ENCODE data around the gene MARCHF10.

The MARCHF10 gene

DNA sequence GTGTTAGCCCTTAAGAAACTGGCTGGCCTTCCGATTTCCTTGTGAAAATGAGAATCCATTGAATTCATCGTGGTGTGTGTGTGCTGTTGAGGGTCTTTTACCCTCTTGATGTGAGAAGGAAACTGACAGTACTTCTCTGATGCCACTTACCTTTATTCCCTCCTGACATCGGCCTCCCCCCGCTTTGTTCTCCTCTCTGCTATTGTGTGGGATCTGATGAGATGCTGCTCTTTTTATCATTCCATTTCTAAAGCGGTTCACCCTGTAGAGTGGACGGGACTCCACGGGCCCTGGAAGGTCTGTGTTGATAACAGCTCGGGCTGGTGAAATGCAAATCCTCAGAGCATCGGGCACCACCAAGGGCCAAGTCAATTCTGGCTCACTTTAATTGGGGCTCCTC lies 69.8 kb downstream of the MARCHF10 start:
- Histone ChIP-seq H3K9me3 (ENCODE audit: control insufficient read depth, low read length) (no peaks in the 10 kb centered on the region), H3K9ac (ENCODE audit: low read length) (no peak overlapping the region), H3K4me1 (ENCODE audit: control insufficient read depth, insufficient read depth, low read length) (no peaks in the 10 kb centered on the region), H3K4me3 (ENCODE audit: low read length) (no peak overlapping the region), H3K36me3 (ENCODE audit: control insufficient read depth, insufficient read depth, low read length) (no peaks in the 10 kb centered on the region), H3K27me3 (ENCODE audit: control insufficient read depth, insufficient read depth, low read length) (no peaks in the 10 kb centered on the region)

DNA sequence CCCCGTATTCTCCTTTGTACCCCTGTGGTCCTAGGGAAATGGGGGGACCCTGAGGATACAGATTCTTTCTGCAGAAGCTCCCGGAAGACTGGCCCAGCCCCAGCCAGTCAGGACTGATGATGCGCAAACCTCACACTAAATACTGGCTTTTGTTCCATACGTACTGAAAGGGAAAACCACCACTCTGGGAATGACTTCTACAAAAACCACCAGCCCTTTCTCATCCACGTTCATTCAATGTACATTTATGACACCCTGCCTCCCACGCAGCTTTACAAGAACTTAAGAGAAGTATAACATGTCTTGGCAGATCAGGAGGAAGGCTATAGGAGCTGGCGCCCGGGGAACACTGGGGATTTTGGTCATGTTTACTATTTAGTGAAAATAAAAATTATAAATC lies 70.6 kb downstream of the MARCHF10 start:
- Histone ChIP-seq H3K4me1 (ENCODE audit: control insufficient read depth, insufficient read depth, low read length) (no peaks in the 10 kb centered on the region), H3K9me3 (ENCODE audit: control insufficient read depth, low read length) (no peaks in the 10 kb centered on the region), H3K9ac (ENCODE audit: low read length) (no peak overlapping the region), H3K36me3 (ENCODE audit: control insufficient read depth, insufficient read depth, low read length) (no peaks in the 10 kb centered on the region), H3K4me3 (ENCODE audit: low read length) (no peak overlapping the region), H3K27me3 (ENCODE audit: control insufficient read depth, insufficient read depth, low read length) (no peaks in the 10 kb centered on the region)

DNA sequence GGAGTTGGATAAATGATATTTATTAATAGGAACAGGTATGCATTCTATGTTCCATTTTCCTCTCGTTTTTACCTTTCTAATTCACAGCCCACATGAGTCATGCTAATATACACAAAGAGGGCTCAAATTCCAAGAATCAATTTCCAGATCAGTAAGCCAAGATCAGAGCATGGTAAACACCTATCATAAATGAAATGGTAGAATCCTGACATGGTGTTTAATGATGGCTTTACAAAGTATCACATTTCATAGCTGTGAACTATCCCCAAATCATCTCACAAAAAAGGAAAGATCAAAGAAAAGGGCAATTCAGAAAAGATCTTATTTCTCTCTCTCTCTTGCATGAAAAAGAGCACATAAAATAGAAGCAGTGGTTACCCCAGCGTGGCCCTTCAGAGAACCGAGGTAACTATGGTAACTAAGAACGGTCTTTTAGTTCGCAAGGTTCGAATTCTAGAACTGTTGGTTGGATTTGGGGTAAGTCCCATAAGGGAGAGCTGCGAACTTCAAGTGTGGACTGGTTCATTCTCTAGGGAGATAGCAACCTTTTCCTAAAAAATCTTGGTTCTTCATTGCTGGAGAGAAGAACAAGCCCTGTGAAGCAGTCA lies 73.0 kb downstream of the MARCHF10 start:
- H3K4me3 ChIP-seq (ENCODE audit: low read length): no peak overlapping the region
- H3K9ac ChIP-seq (ENCODE audit: low read length): no peak overlapping the region
- no peaks in the 10 kb centered on the region for H3K36me3 ChIP-seq (ENCODE audit: control insufficient read depth, insufficient read depth, low read length)
- H3K4me1 ChIP-seq (ENCODE audit: control insufficient read depth, insufficient read depth, low read length): no peaks in the 10 kb centered on the region
- H3K27me3 ChIP-seq (ENCODE audit: control insufficient read depth, insufficient read depth, low read length): no peaks in the 10 kb centered on the region
- H3K9me3 ChIP-seq (ENCODE audit: control insufficient read depth, low read length): no peaks in the 10 kb centered on the region

DNA sequence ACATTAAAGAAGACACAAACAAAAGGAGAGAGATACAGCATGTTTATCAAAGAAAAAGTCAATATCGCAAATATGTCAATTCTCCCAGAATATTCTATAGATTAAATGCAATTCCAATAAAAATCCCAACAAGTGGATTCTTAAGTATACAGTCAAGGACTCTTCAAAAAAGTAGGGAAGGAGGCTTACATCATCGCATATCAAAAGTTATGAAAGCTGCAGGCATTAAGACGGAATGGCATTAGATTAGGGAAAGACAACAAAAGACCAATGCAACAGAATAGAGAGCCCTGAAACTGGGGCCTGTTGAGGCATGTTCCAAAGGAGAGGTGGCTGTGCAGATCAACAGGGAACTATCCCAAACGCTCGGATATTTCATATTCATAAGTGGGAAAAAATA lies 76.0 kb downstream of the MARCHF10 start:
- Histone ChIP-seq H3K4me1 (ENCODE audit: control insufficient read depth, insufficient read depth, low read length) (no peaks in the 10 kb centered on the region), H3K9me3 (ENCODE audit: control insufficient read depth, low read length) (no peaks in the 10 kb centered on the region), H3K36me3 (ENCODE audit: control insufficient read depth, insufficient read depth, low read length) (no peaks in the 10 kb centered on the region), H3K9ac (ENCODE audit: low read length) (no peak overlapping the region), H3K4me3 (ENCODE audit: low read length) (no peak overlapping the region), H3K27me3 (ENCODE audit: control insufficient read depth, insufficient read depth, low read length) (no peaks in the 10 kb centered on the region)

DNA sequence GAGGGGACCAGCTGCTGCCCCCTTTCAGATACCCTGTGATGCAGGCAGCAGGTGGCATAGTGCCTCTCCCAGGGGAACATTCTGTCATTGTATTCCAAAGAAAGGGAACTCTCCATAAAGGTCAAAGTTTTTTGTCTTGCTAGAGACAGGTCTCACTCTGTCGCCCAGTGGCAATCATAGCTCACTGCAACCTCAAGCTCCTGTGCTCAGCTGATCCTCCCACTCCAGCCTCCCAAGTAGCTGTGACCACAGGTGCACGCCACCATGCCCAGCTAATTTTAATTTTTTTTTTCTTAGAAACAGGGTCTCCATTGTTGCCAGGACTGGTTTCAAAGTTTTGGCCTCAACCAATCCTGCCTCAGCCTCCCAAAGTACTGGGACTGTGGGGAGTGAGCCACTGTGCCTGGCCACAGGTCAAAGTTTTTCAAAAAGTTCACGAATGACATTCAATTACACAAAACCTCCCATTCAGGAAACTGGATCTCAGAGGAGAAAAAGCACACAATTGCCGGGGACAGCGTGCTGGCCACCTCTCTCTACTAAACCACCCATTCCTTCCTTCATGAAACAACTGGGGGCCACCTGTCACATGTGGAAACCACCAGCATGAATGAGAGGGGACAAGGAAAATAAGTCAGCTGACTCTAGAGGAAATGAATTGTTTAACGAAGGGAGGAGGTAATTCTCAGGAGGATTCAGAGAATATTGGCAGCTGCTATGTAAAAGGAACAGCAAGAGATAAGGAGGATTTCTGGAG lies 80.0 kb downstream of the MARCHF10 start:
- Histone ChIP-seq H3K4me1 (ENCODE audit: control insufficient read depth, insufficient read depth, low read length) (peaks cover 4% of the 10 kb centered on the region), H3K4me3 (ENCODE audit: low read length) (no peak overlapping the region), H3K9me3 (ENCODE audit: control insufficient read depth, low read length) (no peaks in the 10 kb centered on the region), H3K36me3 (ENCODE audit: control insufficient read depth, insufficient read depth, low read length) (no peaks in the 10 kb centered on the region), H3K9ac (ENCODE audit: low read length) (no peak overlapping the region), H3K27me3 (ENCODE audit: control insufficient read depth, insufficient read depth, low read length) (no peaks in the 10 kb centered on the region)

DNA sequence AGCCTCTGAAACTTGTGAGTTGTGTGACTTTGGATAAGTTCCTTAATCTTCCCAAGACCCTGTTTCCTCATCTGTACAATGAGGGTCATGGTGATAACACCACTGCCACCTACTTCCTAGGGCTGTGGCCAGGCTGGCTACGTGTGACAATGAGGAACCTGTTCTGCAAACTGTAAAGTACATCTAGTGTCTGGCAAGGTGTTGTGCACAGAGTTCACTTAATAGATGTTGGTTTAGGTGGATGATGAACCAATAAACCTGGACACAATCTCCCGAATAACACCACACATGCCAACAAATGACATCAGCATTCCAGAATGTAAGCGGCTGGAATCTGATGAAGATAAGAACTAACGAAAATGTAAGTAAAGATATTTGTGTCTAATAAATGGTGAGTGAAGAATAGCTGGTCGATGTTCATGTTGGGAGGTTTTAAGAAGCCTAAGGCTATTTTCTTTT lies 82.3 kb downstream of the MARCHF10 start:
- Histone ChIP-seq H3K4me3 (ENCODE audit: low read length) (no peak overlapping the region), H3K9me3 (ENCODE audit: control insufficient read depth, low read length) (no peaks in the 10 kb centered on the region), H3K9ac (ENCODE audit: low read length) (no peak overlapping the region), H3K4me1 (ENCODE audit: control insufficient read depth, insufficient read depth, low read length) (peaks cover 4% of the 10 kb centered on the region), H3K27me3 (ENCODE audit: control insufficient read depth, insufficient read depth, low read length) (no peaks in the 10 kb centered on the region), H3K36me3 (ENCODE audit: control insufficient read depth, insufficient read depth, low read length) (no peaks in the 10 kb centered on the region)

DNA sequence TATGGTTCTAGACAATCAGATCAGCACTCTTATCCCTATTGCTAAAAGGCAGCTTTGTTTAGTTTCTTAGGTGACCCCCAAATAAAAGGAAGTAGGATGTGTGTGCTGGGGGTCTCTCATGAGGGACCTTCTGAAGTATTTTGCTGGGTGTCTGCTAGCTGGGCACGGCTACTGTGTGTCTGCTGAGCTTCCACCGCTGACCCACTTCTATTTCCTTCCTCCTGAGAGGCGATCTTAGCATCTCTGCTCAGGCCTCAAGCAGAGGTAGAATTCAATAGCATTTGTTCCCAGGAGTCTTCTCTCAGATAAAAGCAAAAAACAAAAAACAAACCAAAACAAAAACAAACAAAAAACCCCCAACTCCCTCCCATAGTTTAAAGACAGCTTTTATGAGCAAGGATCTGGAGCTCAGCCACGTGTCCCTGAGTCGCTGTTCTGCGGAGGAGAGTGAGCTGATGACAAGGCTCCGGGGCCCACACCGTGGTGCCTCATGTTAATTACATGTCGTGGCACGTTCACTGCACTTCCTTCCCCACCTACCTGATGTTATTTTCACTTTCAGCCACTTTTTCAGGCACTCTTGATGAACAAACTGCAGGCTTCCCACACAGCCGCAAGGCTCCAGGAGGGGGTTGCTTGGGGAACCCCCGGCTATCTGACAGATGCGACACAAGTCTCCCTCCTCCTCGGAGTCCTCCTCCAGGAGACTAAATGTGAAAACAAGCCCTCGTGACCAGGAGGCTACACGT lies 83.5 kb downstream of the MARCHF10 start:
- H3K9me3 ChIP-seq (ENCODE audit: control insufficient read depth, low read length): no peaks in the 10 kb centered on the region
- no peaks in the 10 kb centered on the region for H3K36me3 ChIP-seq (ENCODE audit: control insufficient read depth, insufficient read depth, low read length)
- peaks cover 4% of the 10 kb centered on the region for H3K4me1 ChIP-seq (ENCODE audit: control insufficient read depth, insufficient read depth, low read length)
- no peaks in the 10 kb centered on the region for H3K27me3 ChIP-seq (ENCODE audit: control insufficient read depth, insufficient read depth, low read length)
- H3K4me3 ChIP-seq (ENCODE audit: low read length): no peak overlapping the region
- no peak overlapping the region for H3K9ac ChIP-seq (ENCODE audit: low read length)

DNA sequence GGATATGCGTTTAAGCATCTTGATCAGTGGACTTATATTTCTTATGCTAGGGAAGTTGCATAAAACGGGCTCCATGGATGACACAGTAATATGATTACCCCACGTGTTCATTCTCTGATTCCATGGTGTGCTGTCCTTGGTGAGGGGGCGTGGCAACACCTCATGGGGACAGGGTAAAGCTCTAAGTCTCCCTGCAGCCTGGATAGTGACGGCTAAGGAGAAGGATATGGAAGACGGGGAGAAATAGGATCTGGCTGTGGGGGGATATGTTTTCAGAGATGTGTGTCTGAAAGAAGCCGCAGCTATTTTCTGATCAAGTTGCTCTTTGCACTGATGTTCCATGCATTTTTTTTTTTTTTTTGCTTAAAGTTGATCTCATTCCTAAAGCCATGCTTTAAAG lies 84.3 kb downstream of the MARCHF10 start:
- Histone ChIP-seq H3K4me3 (ENCODE audit: low read length) (no peak overlapping the region), H3K27me3 (ENCODE audit: control insufficient read depth, insufficient read depth, low read length) (no peaks in the 10 kb centered on the region), H3K36me3 (ENCODE audit: control insufficient read depth, insufficient read depth, low read length) (no peaks in the 10 kb centered on the region), H3K4me1 (ENCODE audit: control insufficient read depth, insufficient read depth, low read length) (peaks cover 4% of the 10 kb centered on the region), H3K9me3 (ENCODE audit: control insufficient read depth, low read length) (no peaks in the 10 kb centered on the region), H3K9ac (ENCODE audit: low read length) (no peak overlapping the region)

DNA sequence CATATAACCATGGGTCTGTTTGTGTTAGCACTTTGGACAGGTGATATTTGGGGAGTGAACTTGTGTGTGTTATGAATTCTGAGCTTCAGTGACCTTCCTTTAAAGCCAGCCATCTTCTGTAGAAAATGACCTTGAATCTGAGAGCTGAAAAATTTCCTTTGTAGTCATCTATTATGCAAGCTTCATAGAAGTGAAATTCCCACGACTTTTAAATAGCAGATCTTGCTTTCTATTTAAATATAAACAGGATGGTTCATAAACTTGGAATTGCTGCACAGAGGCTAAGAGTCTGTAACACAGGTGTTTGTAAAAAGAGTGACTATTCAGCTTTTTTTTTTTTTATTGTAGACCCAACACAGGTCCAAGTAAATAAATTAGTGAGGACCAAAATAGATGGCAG lies 85.5 kb downstream of the MARCHF10 start:
- Histone ChIP-seq H3K36me3 (ENCODE audit: control insufficient read depth, insufficient read depth, low read length) (no peaks in the 10 kb centered on the region), H3K9me3 (ENCODE audit: control insufficient read depth, low read length) (no peaks in the 10 kb centered on the region), H3K27me3 (ENCODE audit: control insufficient read depth, insufficient read depth, low read length) (no peaks in the 10 kb centered on the region), H3K4me1 (ENCODE audit: control insufficient read depth, insufficient read depth, low read length) (peaks cover 4% of the 10 kb centered on the region), H3K4me3 (ENCODE audit: low read length) (no peak overlapping the region), H3K9ac (ENCODE audit: low read length) (no peak overlapping the region)

DNA sequence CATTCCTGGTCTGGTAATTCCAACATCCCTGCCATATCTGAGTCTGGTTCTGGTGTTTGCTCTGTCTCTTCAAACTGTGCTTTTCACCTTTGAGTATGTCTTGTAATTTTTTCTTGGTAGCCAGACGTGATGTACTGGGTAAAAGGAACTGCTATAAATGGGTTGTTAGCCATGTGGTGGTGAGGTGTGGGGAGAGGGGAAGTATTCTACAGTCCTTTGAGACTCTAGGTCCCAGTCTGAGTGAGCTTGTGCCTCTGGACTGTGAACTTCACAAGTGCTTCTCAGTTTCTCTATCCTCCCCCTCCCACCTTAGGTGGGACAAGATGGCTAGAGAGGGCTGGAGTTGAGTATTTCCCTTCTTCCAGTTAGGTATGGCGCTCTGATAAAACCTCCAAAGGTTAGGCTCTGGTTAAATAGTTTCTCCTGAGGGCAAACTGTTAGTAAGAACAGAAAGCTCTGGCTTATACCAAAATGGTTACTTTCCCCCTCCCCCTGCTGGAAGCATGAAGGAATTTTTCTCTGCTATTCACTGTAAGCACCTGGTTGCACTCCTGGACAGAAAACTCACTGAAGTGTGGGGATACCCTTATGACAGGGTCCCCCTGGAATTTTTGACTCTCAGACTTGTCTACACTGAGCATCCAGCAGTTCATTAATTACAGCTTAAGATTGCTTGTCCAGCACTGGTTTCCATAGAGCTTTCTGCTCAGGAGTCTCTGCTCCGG lies 87.8 kb downstream of the MARCHF10 start:
- no peaks in the 10 kb centered on the region for H3K9me3 ChIP-seq (ENCODE audit: control insufficient read depth, low read length)
- H3K4me3 ChIP-seq (ENCODE audit: low read length): no peak overlapping the region
- no peaks in the 10 kb centered on the region for H3K27me3 ChIP-seq (ENCODE audit: control insufficient read depth, insufficient read depth, low read length)
- H3K9ac ChIP-seq (ENCODE audit: low read length): no peak overlapping the region
- no peaks in the 10 kb centered on the region for H3K36me3 ChIP-seq (ENCODE audit: control insufficient read depth, insufficient read depth, low read length)
- H3K4me1 ChIP-seq (ENCODE audit: control insufficient read depth, insufficient read depth, low read length): no peaks in the 10 kb centered on the region

DNA sequence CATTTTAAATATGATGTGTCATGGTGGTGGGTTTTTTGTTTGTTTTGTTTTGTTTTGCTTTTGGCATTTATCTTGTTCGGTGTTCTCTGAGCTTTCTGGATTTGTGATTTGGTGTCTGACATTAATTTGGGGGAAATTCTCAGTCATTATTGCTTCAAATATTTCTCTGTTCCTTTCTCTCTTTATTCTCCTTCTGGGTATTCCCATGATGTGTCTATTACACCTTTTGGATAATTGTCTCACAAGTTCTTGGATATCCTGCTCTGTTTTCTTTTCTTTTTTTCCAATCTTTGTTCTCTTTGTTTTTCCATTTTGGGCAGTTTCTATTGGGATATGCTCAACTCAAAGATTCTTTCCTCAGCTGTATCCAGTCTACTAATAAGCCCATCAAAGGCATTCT lies 88.5 kb downstream of the MARCHF10 start:
- H3K9me3 ChIP-seq (ENCODE audit: control insufficient read depth, low read length): no peaks in the 10 kb centered on the region
- H3K27me3 ChIP-seq (ENCODE audit: control insufficient read depth, insufficient read depth, low read length): no peaks in the 10 kb centered on the region
- no peak overlapping the region for H3K9ac ChIP-seq (ENCODE audit: low read length)

DNA sequence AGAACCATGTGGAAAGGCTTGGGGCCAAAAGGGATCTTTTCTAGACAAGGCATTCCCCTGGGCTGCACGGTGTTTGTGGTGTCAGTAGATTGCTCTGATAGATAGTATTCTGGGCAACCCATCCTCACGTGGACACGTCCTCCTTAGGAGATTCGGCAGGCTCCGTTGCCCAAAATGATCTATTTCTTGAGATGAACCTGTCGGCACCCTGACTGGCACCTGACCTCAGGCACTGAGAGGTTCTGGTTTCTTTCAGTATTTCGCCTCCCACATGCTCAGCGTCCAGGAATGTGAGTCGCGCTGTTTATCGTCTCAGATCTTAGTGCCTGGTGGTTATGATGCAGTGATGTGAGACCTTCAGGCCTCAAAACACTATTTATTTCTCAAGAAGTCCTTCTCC lies 89.7 kb downstream of the MARCHF10 start:
- no peak overlapping the region for H3K4me3 ChIP-seq (ENCODE audit: low read length)
- no peaks in the 10 kb centered on the region for H3K36me3 ChIP-seq (ENCODE audit: control insufficient read depth, insufficient read depth, low read length)

More for the DNA sequence above, 88.5 kb downstream of the MARCHF10 start:
- Histone ChIP-seq H3K4me3 (ENCODE audit: low read length) (no peak overlapping the region), H3K36me3 (ENCODE audit: control insufficient read depth, insufficient read depth, low read length) (no peaks in the 10 kb centered on the region), H3K4me1 (ENCODE audit: control insufficient read depth, insufficient read depth, low read length) (no peaks in the 10 kb centered on the region)

More for the DNA sequence above, 89.7 kb downstream of the MARCHF10 start:
- Histone ChIP-seq H3K27me3 (ENCODE audit: control insufficient read depth, insufficient read depth, low read length) (no peaks in the 10 kb centered on the region), H3K9ac (ENCODE audit: low read length) (no peak overlapping the region), H3K9me3 (ENCODE audit: control insufficient read depth, low read length) (no peaks in the 10 kb centered on the region), H3K4me1 (ENCODE audit: control insufficient read depth, insufficient read depth, low read length) (no peaks in the 10 kb centered on the region)

All from mucosa of stomach (tissue), 1 donor.